ENCODE data around the gene OPN5.

OPN5 gene

GRCh38 chr6:47859175-47859574, 77.3 kb downstream of the OPN5 start:
- no peak for DNase-seq (ENCODE audit: low read depth)

- no peak for DNase-seq (ENCODE audit: low read depth)
These were observed 80.9 kb downstream of the OPN5 start for GRCh38 chr6:47862731-47863130.

GRCh38 chr6:47865206-47865605, 83.4 kb downstream of the OPN5 start:
- no peak for DNase-seq (ENCODE audit: low read depth)

GRCh38 chr6:47875593-47875992, 93.8 kb downstream of the OPN5 start:
- no peak for DNase-seq (ENCODE audit: low read depth)

Data from GM04504 (cell line).